ENCODE results near the gene TAL1.

- no peak for TF ChIP-seq CTCF (IDR thresholded peaks at IDR 0.05)
- no peak for TF ChIP-seq POLR2A (IDR thresholded peaks at IDR 0.05)
Measured at GRCh38 chr1:47243910-47244309, 11.9 kb upstream of the TAL1 start.
